Peyer's patch (tissue), 4 donors: ENCODE data around the gene NUMBL. TPM values are rescaled to one million over a fixed set of nuclear protein-coding genes. Genes with fewer than 3 reads are reported as not detected.
A peak's percentile ranks its signal among the peaks of the same experiment; 100 is the strongest.

ENCODE experiments used
- DNase-seq, 3 donors: peaks; one replicate each; pipeline ENCODE4 v3.0.0-alpha.2; 2017 to 2019
- H3K27ac ChIP-seq, 4 donors: fragments of 200-600 bp; sonication (generic); one replicate each; pipeline ENCODE4 v1.5.1; 2016 to 2019
- H3K27me3 ChIP-seq, 2 donors: fragments of 200-600 bp; sonication (generic); one replicate each; pipeline ENCODE4 v1.5.1; 2019
- H3K36me3 ChIP-seq, 3 donors: fragments of 200-600 bp; sonication (generic); one replicate each; pipeline ENCODE4 v1.5.1; 2016 to 2019
- H3K4me1 ChIP-seq, 4 donors: fragments of 200-600 bp; sonication (generic); one replicate each; pipeline ENCODE4 v1.5.1; 2016 to 2019
- H3K4me3 ChIP-seq, 4 donors: fragments of 200-600 bp; sonication (generic); 1 replicate in 3 of 4; 2 replicates in 1 of 4; pipeline ENCODE4 v1.5.1; 2016 to 2019; ENCODE audit warnings: mild to moderate bottlenecking in 1 of 4
- H3K9me3 ChIP-seq, 4 donors: fragments of 200-600 bp; sonication (generic); one replicate each; pipeline ENCODE4 v1.5.1; 2016 to 2019; ENCODE audit warnings: mild to moderate bottlenecking in 1 of 4
- POLR2A ChIP-seq, 2 donors: fragments of 450-650 bp; IDR thresholded peaks; one replicate each; pipeline ENCODE4 v1.5.1; 2017; ENCODE audit warnings: antibody characterized with exemption in 2 of 2, mild to moderate bottlenecking in 2 of 2, moderate library complexity in 2 of 2
- total RNA-seq, 4 donors: library from RNA; depleted of rRNA; stranded (reverse); fragments of >200 nt; gene quantifications; one replicate each; pipeline ENCODE4 v1.1.0, GENCODE V29; 2016
- TF ChIP-seq, protein P1 (sequence below), 6 experiments: fragments of 450-650 bp in 4 of 6; fragments of 200-600 bp in 2 of 6; sonication (generic) in 1 of 6; IDR thresholded peaks; one replicate each; pipeline ENCODE4 v1.5.1; 2017 to 2019; ENCODE audit warnings: antibody characterized with exemption in 6 of 6, mild to moderate bottlenecking in 3 of 6, moderate library complexity in 1 of 6

The NUMBL gene
- total RNA-seq, result 100 to 1,000 TPM in 1 of 4 donors, 10 to 100 TPM in 3; 10.9 to 151 (median 27.9) TPM

DNA sequence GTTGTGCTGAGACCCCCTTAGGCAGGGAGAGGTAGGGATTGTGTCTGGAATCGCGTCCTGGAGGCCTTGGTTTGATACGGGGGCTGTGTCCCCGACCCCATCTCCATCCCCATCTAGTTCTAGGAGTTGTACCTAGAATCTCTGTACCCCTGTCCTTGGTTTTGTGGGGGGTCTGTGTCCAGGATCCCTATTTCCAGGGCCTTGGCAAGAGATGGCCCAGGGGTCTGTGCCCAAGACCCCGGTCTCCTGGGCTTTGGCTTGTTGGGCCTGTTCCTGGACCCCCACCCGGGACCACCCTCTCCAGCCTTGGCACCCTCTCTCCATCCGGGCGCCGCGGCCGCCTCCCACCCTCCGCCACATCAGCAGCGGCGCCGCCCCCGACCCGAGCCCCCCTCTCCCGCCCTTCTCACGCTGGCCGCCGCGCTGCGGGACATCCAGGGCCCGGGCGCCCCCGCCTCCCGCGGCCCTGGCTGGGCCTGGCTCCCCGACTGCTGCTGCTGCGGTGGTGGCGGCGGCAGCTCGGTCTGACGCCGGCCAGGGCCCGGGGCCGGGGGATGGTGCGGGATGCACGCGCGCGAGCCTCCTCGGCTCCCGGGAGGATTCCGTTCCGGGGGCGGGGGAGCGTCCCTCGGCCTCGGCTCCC is at the start of gene NUMBL:
TSS of gene NUMBL (minus strand) at position 602 of the 643 bp plus-strand sequence. CDS start at position 434, 168 bp downstream.
- Histone ChIP-seq H3K36me3 (peaks cover 0 to 17% (median 0%) of the 10 kb centered on the region in 3 donors), H3K4me1 (peaks cover 0 to 19% (median 11%) of the 10 kb centered on the region in 4 donors)
- no peak for DNase-seq

DNA sequence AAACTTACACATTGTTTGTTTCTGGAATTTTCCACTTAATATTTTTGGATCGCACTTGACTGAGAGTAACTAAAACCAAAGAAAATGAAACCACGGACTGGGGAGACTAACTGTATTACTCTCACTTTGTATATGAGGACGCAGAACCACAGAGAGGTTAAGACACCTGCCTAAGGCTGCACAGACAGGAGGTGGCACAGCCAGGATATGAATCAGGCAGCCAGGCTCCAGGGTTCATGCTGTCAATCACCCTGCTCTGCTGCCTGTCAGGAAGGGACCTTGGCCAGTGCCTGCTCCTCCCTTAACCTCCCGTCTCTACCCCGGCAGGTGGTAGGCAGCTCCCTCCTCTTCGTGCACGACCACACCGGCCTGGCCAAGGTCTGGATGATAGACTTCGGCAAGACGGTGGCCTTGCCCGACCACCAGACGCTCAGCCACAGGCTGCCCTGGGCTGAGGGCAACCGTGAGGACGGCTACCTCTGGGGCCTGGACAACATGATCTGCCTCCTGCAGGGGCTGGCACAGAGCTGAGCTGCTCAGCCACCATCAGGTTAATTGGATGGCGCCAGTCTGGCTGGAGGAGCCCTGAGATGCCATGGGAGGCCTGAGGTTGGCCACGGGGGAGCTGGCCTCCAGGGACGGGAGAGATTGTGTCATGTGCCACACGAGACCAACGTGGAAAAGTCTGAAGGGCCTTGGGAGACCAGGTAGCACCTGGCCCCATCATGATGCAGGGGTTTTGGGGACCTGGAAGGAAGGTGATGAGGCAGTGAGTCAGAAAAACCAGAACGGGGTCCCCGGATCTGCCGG is 48.8 kb upstream of the NUMBL start:
- no peak for TF ChIP-seq POLR2A (IDR thresholded peaks at IDR 0.05)
- TF ChIP-seq, protein P1, sequence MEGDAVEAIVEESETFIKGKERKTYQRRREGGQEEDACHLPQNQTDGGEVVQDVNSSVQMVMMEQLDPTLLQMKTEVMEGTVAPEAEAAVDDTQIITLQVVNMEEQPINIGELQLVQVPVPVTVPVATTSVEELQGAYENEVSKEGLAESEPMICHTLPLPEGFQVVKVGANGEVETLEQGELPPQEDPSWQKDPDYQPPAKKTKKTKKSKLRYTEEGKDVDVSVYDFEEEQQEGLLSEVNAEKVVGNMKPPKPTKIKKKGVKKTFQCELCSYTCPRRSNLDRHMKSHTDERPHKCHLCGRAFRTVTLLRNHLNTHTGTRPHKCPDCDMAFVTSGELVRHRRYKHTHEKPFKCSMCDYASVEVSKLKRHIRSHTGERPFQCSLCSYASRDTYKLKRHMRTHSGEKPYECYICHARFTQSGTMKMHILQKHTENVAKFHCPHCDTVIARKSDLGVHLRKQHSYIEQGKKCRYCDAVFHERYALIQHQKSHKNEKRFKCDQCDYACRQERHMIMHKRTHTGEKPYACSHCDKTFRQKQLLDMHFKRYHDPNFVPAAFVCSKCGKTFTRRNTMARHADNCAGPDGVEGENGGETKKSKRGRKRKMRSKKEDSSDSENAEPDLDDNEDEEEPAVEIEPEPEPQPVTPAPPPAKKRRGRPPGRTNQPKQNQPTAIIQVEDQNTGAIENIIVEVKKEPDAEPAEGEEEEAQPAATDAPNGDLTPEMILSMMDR (IDR thresholded peaks at IDR 0.05), result no peak
- Histone ChIP-seq H3K27me3 (no peaks in the 10 kb centered on the region), H3K4me1 (peaks cover 0 to 18% (median 0%) of the 10 kb centered on the region in 4 donors), H3K36me3 (peaks cover 0 to 64% (median 0%) of the 10 kb centered on the region in 3 donors), H3K27ac (peak overlapping the region in 1 of 4 donors; percentile 0), H3K4me3 (no peak overlapping the region), H3K9me3 (no peaks in the 10 kb centered on the region)
- no peak for DNase-seq

More for the DNA sequence above, at the start of gene NUMBL:
- peak within 1 kb of the TSS; percentile 76 to 85 (median 80) for H3K27ac ChIP-seq
- no peak for TF ChIP-seq POLR2A (IDR thresholded peaks at IDR 0.05)
- TF ChIP-seq, protein P1 (IDR thresholded peaks at IDR 0.05), result no peak
- H3K27me3 ChIP-seq, result no peaks in the 10 kb centered on the region
- peak within 1 kb of the TSS; percentile 58 to 71 (median 60) for H3K4me3 ChIP-seq
- H3K9me3 ChIP-seq, result no peaks in the 10 kb centered on the region

DNA sequence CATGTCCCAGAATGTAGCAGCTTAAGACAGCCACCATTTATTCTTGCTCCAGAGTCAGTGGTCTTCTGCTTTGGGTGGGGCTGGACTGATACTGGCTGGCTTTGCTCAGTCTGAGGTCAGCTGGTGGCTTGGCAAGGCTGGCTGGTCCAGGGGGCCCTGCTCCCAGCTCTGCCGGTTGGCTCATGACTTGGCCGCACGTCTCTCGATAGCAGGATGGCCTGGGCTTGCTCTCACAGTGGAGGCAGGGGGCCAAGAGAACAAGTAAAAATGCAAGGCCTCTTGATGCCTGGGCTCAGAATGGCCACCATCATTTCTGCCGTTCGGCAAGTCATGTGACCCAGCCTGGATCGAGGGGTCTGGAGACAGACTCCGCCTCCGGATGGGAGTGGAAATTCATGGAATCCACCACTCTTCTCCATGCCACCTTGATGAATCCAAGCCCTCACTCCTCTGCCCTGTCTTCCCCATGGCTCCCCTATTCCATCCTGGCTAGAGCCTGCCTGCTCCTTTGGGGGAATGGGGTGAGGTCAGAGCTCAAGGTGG is 46.7 kb upstream of the NUMBL start:
- TF ChIP-seq, protein P1 (IDR thresholded peaks at IDR 0.05), result no peak
- no peak for TF ChIP-seq POLR2A (IDR thresholded peaks at IDR 0.05)
- no peak overlapping the region for H3K4me3 ChIP-seq
- no peaks in the 10 kb centered on the region for H3K27me3 ChIP-seq
- peaks cover 0 to 84% (median 0%) of the 10 kb centered on the region in 3 donors for H3K36me3 ChIP-seq
- peaks cover 0 to 18% (median 0%) of the 10 kb centered on the region in 4 donors for H3K4me1 ChIP-seq
- no peak for DNase-seq
- peak overlapping the region in 3 of 4 donors; percentile 27 to 72 (median 69) for H3K27ac ChIP-seq
- H3K9me3 ChIP-seq, result no peaks in the 10 kb centered on the region

DNA sequence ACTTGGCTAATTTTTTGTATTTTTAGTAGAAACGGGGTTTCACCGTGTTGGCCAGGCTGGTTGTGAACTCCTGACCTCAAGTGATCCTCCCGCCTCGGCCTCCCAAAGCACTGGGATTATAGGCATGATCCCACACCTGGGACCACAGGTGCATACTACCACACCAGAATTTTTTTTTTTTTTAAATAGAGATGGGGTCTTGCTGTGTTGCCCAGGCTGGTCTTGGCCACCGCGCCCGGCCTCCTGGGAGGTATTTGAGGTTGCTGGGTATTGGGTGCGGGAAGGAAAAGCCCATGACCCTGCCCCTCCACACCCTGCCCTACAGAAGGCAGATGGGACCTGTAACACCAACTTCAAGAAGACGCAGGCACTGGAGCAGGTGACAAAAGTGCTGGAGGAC is 46.2 kb upstream of the NUMBL start:
- H3K9me3 ChIP-seq, result no peaks in the 10 kb centered on the region
- TF ChIP-seq POLR2A (IDR thresholded peaks at IDR 0.05), result no peak
- TF ChIP-seq, protein P1 (IDR thresholded peaks at IDR 0.05), result no peak
- H3K4me1 ChIP-seq, result peaks cover 0 to 18% (median 0%) of the 10 kb centered on the region in 4 donors
- peak overlapping the region in 3 of 4 donors; percentile 27 to 72 (median 69) for H3K27ac ChIP-seq
- no peak for DNase-seq
- peaks cover 0 to 89% (median 0%) of the 10 kb centered on the region in 3 donors for H3K36me3 ChIP-seq
- H3K27me3 ChIP-seq, result no peaks in the 10 kb centered on the region
- H3K4me3 ChIP-seq, result no peak overlapping the region

DNA sequence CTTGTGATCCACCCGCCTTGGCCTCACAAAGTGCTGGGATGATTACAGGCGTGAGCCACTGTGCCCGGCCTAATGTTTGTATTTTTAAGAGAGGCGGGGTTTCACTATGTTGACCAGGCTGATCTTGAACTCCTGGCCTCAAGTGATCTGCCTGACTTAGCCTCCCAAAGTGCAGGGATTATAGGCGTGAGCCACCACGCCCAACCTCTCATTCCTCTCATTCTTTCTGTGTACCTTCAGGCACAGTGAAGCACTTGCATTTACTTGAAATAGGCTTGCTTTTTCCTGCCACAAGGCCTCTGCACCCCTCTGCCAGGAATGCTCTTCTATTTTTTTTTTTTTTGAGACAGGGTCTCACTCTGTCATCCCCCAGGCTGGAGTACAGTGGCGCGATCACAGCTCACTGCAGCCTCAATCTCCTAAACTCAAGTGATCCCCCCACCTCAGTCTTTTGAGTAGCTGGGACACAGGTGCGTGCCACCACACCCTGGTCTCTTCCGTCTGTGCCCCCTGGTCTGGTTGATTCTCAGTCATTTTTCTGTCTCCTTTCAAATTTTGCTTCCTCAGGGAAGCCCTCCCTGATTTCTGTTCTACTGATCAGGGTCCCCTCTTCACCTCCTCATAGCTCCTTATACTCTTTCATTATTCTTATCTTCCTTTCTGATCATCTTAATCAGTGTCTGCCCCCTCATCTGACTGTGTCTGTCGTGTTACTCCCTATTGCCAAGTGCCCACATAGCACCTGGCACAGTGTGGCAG is 44.7 kb upstream of the NUMBL start:
- no peak for TF ChIP-seq POLR2A (IDR thresholded peaks at IDR 0.05)
- TF ChIP-seq, protein P1 (IDR thresholded peaks at IDR 0.05), result no peak
- no peak overlapping the region for H3K4me3 ChIP-seq
- H3K27me3 ChIP-seq, result no peaks in the 10 kb centered on the region
- no peak for DNase-seq
- H3K27ac ChIP-seq, result peak overlapping the region in 3 of 4 donors; percentile 50 to 72 (median 71)
- no peaks in the 10 kb centered on the region for H3K9me3 ChIP-seq
- peaks cover 0 to 14% (median 0%) of the 10 kb centered on the region in 4 donors for H3K4me1 ChIP-seq
- peaks cover 0 to 99% (median 0%) of the 10 kb centered on the region in 3 donors for H3K36me3 ChIP-seq
